Measurements from ENCODE around the gene MLF1.
A peak's percentile ranks its signal among the peaks of the same experiment; 100 is the strongest.

MLF1 gene

DNA sequence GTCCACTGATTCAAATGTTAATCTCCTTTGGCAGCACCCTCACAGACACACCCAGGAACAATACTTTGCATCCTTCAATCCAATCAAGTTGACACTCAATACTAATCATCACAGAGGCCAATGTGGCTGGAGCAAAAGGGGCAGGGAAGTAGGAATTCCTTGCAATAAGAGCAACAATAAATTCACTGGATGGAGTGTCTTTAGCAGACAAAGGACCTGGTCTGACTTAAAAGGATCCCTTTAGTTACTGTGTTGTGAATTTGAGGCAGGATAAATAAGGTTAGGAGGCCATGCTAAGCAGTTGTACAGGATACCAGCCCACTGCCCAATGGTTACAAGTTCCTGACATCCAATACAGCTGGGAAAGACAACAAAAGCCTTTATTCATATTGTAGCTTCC is 61.0 kb downstream of the MLF1 start:
- DNase-seq (ENCODE audit: low read depth): no peak
- no peak for TF ChIP-seq CTCF (IDR thresholded peaks at IDR 0.05; ENCODE audit: low read length, missing control alignments)
- no peak overlapping the region for H3K4me3 ChIP-seq (replicated peaks; ENCODE audit: low read depth, low read length)

DNA sequence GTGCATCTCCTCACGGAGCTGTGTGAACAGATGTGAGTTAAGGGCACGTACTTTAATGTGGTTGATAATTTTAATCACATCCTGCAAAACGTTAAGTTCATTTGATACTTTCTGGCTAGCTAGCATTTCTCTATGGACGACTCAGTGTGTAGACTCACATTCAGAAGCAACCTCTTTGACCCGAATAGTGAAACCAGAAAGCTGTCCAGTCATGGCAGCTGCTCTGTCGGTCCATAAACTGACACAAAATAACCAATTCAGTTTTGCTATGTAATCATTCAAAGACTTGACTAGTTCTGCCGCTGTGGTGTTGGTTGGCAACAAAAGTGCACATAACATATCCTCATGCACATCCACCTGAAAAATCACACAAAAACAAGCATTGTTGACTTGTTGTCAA is 69.7 kb downstream of the MLF1 start:
- no peak for TF ChIP-seq CTCF (IDR thresholded peaks at IDR 0.05; ENCODE audit: low read length, missing control alignments)
- DNase-seq (ENCODE audit: low read depth): no peak
- H3K4me3 ChIP-seq (replicated peaks; ENCODE audit: low read depth, low read length): no peak overlapping the region

GRCh38 chr3:158642005-158642404 is 71.0 kb downstream of the MLF1 start:
- TF ChIP-seq CTCF (IDR thresholded peaks at IDR 0.05; ENCODE audit: low read length, missing control alignments): no peak
- no peak for DNase-seq (ENCODE audit: low read depth)
- no peak overlapping the region for H3K4me3 ChIP-seq (replicated peaks; ENCODE audit: low read depth, low read length)

GRCh38 chr3:158642474-158643210 is 71.6 kb downstream of the MLF1 start:
- H3K4me3 ChIP-seq (replicated peaks; ENCODE audit: low read depth, low read length): no peak overlapping the region
- no peak for DNase-seq (ENCODE audit: low read depth)
- no peak for TF ChIP-seq CTCF (IDR thresholded peaks at IDR 0.05; ENCODE audit: low read length, missing control alignments)

DNA sequence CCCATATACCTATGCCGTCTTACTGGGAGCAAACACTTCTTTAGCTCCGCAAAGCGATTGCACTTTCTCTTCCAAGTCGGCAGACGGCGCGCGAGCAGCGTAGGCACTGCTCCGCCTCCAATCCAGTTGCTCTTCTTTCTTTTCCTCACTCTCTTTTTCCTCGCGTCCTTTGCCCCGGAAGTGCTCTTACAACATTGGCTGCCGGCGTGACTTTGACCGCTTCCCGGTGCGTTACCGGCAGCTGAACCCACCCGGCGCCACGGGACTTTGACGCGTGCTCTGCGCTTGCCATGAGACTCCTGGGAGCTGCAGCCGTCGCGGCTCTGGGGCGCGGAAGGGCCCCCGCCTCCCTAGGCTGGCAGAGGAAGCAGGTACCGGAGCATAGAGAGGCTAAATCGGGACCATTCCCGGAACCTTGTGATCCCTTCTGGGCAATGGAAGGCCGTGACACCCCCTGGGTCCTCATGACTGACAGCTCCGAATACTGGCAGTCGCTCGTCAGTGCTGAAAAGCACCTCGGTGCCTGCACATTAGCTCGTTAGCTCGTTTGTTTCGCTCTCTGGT is 73.4 kb downstream of the MLF1 start, which contains the start of gene GFM1:
Gene GFM1 (plus strand): TSS at position 183 of the 564 bp plus-strand sequence. CDS start 108 bp downstream, at position 291.
- peak; percentile 93 for TF ChIP-seq CTCF (IDR thresholded peaks at IDR 0.05; ENCODE audit: low read length, missing control alignments)
- H3K4me3 ChIP-seq (replicated peaks; ENCODE audit: low read depth, low read length): peak within 1 kb of the TSS; percentile 73
- peak; percentile 97 for DNase-seq (ENCODE audit: low read depth)

GRCh38 chr3:158649791-158650190 is 78.8 kb downstream of the MLF1 start:
- DNase-seq (ENCODE audit: low read depth): no peak
- no peak for TF ChIP-seq CTCF (IDR thresholded peaks at IDR 0.05; ENCODE audit: low read length, missing control alignments)
- H3K4me3 ChIP-seq (replicated peaks; ENCODE audit: low read depth, low read length): no peak overlapping the region

DNA sequence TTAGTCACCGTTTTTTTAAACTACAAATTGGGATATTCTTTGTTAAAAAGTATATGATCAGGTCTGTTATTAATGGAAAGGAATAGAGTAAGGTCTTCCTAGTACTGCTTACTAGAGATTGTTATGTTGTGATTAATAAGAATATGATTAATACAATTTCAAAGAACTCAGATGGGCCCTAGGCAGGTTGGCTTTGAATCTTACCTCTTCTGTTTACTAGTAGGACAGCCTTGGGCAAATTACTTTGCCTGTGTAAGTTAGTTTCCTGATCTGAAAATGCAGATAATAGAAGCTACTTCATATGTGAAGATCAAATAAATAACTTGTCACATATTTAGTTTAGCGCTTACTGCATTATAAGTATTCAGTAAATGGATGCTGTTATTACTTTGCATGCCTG is 80.2 kb downstream of the MLF1 start:
- no peak for TF ChIP-seq CTCF (IDR thresholded peaks at IDR 0.05; ENCODE audit: low read length, missing control alignments)
- no peak overlapping the region for H3K4me3 ChIP-seq (replicated peaks; ENCODE audit: low read depth, low read length)
- DNase-seq (ENCODE audit: low read depth): no peak

Measured in fibroblast of pulmonary artery (primary cell).